Caki2 (cell line): ENCODE data around the gene SGCD. TPM values are rescaled to one million over a fixed set of nuclear protein-coding genes. Genes with fewer than 3 reads are reported as not detected.

Experiments used
- DNase-seq: peaks from one replicate; pipeline ENCODE4 v3.0.0-alpha.2; 2015; ENCODE audit warnings: low read depth
- in situ Hi-C: cut with HindIII; loops from 2 replicates; pipeline ENCODE4 v1.10.0; 2016; ENCODE audit warnings: low sequenced_read_pairs, low pct_unique_long_range_greater_than_20kb, mixed read lengths
- total RNA-seq: library from RNA; depleted of rRNA; stranded (reverse); fragments of >200 nt; shearing (Covaris generic); gene quantifications from 2 replicates; pipeline ENCODE4 v1.2.3, GENCODE V29; 2014; ENCODE audit warnings: low replicate concordance; rRNA removed

Gene SGCD
- not detected in 2 replicates for total RNA-seq

DNA sequence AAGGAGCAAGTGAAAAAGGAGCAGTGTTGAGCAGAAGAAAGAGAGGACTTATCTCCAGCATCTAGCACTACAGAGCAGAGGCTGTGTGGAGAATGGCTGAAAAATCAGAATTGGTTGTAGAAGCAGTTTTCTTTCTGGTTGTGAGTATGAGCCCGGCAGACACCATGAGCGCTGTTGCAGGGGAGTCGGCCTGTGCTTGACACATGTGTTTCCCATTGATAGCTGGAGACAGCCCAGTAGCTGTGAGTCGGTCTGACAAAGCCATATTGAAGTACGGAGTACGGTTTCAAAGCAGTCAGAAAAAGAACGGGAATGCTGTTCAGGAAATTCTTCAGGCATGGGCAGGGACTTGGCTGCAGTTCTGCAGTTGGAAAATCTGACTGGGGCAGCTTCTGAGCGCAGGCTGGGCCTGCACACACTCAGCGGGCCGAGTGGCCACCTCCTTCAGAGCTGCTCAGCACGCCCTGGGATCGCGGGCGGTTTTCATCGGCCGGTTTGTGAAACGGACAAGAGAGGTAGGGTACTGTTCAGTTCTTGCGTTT lies at the start of gene SGCD:
Gene SGCD (plus strand): TSS at position 447 of the 542 bp plus-strand sequence.
- in situ Hi-C loops: no loop called here
- no peak for DNase-seq

DNA sequence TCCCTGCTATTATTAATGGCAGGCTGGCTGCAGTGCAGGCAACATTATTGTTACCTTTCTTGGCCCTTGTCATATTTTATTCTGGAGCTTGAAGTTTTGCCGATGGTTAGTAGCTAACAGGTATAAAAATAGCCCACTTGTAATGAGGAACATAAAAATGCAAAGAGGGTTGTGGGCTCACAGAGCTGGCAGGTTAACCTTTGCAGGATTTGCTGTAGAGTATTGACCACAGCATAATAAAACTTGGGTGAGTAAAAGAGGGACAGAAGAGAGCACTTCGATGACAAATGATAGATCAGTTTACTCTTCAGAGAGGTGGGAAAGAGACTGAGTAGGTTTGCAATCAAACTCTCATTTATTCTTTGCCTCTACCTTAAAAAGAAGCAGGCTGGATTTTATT lies 49.7 kb upstream of the SGCD start:
- no peak for DNase-seq
- in situ Hi-C loops: no loop called here

DNA sequence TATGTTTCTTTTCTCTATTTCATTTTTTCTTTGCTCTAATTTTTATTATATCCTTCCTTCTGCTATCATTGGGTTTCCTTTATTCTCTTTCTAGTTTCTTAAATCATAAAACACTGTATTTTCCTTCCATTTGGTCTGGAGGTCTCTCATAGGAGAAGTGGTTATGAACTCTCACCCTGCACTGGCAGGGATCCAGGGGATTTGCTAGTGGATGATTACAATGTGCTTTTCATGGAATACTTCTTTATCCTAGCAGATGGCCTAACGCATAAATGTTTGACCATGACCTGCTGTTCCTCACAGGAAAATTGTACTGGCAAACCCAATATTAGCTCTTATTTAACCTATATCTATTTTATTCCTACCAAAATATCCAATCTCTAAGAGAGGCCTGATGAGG lies 31.5 kb upstream of the SGCD start:
- DNase-seq: no peak
- in situ Hi-C loops: no loop called here

DNA sequence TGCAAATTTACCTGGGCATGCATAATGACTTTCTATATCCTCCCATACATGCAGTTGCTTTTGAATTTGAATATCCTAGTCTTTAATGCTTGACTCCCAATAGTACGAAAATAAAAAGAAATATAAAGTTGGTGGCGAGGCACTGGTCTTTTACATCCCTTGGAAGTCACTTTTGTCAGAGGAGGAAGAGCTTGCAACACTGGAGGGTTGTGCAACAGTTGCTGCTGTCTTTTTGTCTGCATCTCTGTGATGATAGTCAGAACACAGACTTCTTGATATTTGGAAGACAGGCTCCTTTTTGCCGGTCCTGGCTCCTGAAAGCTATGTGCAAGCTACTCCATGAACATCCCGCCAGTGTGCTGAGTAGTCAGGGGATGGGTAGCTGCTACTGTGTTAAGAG lies 16.8 kb upstream of the SGCD start:
- DNase-seq: no peak
- in situ Hi-C loops: no loop called here

DNA sequence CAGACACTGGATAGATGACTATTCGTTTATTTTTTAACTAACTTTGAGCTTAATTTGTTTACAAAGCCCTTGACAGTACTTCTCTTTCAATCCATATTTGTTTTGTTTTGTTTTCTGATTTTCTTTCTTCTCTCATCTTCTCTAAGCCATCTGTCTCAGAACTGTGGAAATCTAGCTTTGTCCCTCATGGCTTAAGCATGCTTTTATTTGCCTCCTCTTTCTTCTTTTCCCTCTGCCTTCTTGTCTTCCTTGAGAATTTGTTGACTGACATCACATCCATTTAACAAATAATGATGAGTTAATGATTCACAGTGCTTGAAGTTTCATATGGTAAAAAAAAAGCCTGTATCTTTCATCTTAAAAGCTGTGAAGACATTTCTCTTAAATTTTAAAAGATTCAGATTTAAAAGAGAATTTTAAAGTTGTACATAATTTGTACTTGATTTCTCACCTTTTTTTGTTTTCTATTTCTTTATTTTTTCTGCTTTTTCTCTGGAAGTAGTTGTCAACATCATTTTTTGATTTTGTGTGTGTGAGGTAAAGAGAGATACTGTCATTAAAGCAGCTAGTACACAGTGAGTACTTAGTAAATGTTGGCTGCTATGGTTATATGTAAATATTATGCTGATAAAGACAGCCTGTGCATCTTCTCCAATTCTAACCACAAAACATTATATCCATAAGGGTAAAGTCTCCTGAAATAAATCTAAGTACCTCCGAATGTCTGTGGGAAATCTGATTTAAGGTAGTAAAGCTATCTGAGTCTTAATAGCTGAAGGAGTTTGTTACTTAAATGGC lies 13.9 kb upstream of the SGCD start:
- no peak for DNase-seq
- in situ Hi-C loops: no loop called here

DNA sequence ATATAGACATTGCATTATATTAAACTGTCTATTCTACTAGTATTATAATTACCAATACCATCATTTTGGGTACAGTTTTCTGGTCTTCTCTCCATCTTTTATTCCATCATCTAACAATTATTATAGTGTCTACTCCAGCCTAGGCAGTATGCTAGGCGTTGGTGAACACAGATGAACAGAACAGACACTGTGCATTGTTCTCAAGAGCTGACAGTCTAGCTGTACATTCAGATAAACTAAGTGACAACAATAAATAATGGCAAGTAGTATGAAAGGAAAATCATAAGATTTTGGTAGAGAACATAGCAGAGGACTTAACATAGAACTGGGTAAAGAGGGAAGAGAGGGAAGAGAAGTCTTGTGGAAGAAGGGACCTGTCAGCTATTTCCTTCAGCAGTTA lies 12.5 kb upstream of the SGCD start:
- in situ Hi-C loops: no loop called here
- no peak for DNase-seq

DNA sequence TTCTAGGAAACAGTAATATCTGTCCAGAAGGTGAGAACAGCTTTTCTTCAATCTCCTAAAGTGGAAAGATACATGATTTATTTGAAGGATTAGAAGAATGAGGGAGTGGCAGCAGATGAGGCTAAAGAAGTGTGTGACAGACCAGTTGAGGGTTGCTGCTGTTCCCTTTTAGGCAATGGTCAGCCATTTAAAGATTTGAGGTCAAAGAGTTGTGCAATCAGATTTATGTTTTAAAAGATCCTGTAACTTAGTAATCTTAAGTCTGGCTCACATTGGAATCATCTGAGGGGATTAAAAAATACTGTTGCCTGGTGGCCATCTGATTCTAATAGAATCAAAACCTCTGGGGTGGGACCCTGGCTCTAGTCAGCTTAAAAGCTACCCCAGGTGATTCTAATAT lies 4.3 kb upstream of the SGCD start:
- in situ Hi-C loops: no loop called here
- DNase-seq: no peak

DNA sequence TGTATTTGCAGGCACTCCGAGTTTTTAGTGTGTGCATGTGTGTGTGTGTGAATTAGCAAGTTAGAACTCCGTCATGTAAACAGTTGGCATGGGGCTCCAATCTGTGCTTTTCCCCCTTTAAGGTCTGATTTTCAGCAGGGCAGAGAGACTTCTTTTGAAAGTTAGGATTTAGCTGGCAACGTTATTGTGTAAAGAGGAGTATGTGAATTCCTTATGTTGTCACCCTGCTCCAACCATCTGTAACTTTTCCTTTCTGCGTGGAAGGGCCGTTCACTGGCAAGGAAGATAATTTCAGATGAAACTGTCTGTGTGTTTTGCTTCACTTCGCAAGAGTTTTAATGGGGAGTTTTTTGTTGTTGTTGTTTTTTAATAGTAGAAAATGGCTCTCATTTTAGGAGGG lies 332 bp downstream of the SGCD start:
- DNase-seq: no peak

DNA sequence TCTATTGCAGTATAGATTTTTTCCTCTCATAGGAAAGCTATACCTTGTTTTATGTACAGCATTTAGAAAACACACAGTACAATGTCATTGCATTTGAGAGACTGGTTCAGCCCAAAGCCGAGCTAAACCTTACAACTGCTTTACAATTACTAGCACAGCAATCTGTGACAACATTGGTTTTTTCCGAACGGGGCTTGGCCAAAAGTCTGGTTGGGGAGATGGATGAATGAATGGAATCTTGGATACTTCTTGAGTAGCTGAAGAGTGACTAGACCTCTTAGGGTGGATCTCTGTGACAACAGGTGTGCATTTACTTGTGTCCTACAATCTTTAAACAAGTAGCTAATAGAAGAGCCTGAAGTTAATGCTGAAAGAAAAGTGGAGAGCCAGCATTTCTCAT lies 1.2 kb downstream of the SGCD start:
- DNase-seq: no peak
- in situ Hi-C loops: no loop called here

More for the DNA sequence above, 332 bp downstream of the SGCD start:
- in situ Hi-C loops: no loop called here

DNA sequence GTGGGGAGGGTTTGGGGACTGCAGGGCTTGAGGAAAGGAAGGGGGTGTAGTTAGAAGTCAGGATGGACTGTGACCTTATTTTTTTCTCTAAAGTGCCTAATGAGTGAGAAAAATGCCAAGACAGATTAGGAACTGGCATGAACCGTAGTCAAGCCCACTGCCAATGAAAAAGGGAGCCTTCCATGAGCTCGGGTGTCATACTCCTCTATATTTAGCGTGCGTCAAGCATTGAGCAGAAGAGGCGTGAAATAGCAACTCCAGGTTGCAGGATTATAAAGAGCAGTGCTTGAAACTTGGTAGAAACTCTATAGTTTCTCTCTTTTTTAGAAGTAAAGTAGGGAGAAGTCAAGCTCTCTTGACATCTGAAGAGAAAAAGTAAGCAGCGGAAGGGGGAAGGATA lies 1.8 kb downstream of the SGCD start:
- no peak for DNase-seq
- in situ Hi-C loops: no loop called here

DNA sequence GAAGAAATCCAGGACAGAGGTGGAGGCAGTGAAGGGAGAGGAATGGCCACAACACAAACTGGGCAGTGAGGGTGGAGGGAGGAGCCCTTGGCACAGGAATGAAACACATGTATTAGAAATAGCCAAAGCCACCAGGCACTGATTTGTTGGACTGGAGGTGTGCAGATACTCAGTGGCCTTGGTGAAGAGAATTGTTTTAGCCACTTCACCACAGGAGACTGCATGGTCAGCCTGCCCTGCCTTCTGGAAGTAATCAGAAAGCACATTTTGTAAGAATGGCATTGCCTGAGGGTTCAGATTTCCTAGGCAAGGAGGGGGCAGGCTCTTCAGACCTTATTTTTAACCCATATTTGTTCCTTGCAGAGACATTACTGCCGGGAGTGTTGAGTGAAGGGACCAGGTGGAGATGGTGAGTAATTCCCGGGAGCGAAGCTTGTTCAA lies 2.2 kb downstream of the SGCD start:
- in situ Hi-C loops: no loop called here
- DNase-seq: no peak

DNA sequence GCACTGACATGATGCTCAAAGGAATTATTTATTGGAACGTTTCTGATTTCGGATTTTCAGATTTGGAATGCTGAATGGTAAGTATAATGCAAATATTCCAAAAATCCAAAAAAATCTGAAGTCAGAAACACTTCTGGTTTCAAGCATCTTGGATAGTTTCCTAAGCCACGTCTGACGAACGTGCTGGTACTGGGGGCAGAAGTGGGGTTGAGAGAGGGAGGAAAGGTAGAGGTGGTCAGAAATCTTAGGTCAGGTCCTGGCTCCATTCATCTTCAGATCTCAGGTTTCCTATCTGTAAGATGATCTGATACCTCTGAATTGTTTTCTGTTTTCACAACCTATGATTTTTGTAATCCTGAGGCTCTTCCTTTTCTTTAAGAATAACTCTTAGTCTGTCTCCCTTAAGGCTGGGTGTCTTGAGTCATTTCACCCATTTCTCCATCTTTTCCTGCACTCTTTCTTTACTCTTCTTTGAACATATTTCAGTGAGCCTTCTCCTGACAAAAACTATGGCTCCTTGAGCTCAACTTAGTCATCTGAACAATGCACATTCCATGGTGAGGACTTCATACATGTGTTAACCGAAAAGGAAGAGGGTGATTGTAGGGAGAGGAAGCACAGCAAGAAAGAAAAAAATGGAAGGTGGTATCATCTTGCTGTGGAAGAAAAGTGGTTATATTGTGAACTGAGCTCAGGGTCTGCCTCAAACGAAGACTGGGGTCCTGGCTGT lies 3.3 kb downstream of the SGCD start:
- in situ Hi-C loops: no loop called here
- no peak for DNase-seq

DNA sequence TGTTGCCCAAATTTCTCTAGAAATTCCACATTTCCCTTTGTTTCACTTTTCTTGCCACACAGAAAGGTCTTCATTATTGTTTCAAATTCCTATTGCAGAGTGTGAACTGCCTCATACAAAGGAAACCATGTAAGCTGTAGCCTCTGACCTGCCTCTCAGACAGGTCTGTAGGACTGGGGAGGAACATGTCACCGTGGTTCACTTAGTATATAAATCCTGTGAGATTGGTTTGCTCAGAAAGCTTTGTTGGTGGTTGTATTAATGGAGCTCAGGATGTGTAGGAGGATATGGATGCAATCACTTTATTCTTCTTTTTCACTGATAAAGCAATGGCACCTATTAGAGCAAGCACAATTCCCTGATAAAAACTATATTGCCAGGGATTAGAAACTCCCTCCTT lies 4.2 kb downstream of the SGCD start:
- no peak for DNase-seq
- in situ Hi-C loops: no loop called here

DNA sequence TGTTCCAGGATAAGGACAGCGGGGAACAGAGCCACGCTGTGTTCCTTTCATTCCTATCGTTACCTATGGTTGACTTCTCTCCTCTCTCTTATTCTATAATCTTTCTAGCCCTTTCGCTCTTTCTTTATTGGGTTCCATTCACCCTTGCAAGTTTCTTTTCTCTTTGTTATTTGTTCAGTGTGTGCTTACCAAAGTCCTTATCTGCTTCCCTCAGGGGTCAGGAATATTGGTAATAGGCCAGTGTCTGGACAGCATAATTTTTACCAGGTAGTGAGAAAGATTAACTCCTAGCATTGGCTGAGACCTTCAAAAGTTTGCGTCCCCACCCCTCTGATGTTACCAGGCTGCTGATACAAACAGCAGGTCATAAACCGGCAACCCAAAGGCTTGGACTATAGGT lies 4.9 kb downstream of the SGCD start:
- no peak for DNase-seq
- in situ Hi-C loops: no loop called here

DNA sequence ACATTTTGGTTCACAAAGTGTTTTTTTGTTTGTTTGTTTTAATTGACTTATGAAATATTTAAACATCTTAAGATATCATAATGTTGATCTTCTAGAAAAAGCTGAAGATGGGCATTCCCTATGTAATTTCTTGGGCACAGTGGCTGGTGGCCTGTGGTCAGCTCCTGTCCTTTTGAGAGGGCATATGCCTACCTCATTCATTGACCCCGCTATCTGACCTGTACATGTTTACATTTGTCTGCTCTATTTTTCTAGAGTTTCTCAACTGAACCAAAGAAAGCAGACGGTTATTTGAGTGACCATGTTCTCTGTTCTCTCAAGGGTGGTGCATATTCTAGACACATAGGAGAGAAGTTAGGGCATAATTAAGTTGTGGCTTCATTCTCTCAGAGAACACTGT lies 5.3 kb downstream of the SGCD start:
- in situ Hi-C loops: no loop called here
- DNase-seq: no peak

DNA sequence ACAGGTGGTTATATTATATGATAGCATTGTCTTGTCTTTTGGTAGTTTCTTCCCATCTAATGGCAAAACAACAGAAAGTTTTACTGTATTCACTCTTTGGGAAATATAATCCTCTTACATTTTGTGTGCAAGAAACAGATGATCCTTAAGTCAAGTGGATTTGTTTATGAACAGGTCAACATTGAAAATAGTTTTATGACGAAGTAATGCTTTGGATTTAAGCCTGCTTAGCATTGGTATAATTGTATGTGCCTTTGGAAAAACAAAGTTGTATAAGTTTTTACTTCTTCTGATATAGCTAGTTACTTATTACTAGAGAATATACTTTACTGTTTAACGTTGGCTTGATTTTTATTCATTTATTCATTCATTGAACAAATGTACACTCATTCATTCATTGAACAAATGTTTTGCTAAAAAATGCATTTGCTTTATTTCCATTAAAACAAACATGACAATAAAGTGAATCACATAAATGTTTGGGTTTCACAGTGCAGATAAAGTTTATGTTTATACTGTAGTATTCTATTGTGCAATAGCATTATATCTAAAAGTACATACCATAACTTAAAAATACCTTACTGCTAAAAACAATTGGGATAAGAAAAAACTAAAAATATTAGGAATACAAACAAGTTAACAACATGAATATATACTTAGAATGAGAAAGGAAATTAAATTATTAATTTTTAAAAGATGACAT lies 12.3 kb downstream of the SGCD start:
- in situ Hi-C loops: no loop called here
- DNase-seq: no peak

DNA sequence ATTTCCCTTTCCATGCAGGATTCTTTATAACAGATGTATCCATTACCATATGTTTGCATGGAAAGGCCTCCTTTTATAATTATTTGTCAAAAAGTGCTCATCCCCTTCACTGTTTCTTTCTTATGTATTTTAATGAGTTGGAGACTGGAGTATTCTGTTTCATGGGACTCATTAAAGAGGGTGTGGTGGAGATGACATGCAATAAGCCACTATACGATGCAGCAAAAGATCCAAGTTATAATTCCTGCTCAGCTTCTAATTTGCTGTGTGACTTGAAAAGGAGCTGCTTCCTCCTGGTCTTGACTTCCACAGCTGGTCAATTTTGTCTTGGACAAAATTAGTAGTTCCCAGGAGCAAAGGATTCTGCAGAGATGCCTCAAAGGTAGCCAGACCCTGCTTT lies 13.9 kb downstream of the SGCD start:
- no peak for DNase-seq
- in situ Hi-C loops: no loop called here

DNA sequence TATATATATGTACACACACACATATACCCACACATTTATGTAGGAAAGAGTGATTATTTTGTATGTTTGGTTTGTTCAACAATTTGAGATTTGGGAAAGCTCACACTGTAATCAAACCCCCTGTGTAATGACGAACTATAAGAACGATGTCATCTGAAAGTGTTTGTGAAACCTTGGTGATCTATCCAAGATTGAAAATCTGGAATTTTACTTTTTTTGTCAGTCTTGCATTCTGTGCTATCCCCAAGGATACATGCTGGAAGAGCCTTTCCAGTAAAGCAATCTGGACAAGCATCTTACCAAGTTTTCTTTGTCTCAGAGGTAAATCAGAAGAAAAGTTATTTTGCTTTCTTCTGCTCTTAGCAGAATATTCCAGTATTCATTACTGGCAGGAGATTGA lies 23.3 kb downstream of the SGCD start:
- no peak for DNase-seq
- in situ Hi-C loops: no loop called here

DNA sequence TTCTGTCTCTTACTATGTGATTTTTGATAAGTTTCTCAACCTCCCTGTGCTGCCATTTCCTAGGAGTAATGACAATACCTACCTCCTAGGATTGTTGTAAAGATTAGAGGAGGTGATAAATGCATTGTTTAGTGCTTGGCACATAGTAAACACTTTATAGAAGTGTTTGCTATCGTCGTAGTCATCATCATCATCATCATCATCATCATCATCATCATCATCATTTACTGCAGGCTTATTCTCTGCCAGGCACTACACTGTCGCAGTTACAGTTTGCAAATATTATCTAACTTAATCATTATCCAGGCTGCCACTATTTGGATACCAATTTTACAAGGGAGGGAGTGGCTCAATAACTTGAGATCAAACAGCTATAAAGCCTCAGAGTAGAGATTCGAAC lies 24.5 kb downstream of the SGCD start:
- no peak for DNase-seq
- in situ Hi-C loops: no loop called here
